DOHH2 (cell line): ENCODE results near the gene HYAL2.

Source experiments
- CTCF ChIP-seq: fragments of 200-600 bp; sonication (generic); IDR thresholded peaks from one replicate; pipeline ENCODE4 v1.5.1; 2014; ENCODE audit warnings: antibody characterized with exemption, mild to moderate bottlenecking, low read depth, low read length; ENCODE audit not compliant: poor library complexity, severe bottlenecking
- EZH2phosphoT487 ChIP-seq: fragments of 200-600 bp; sonication (generic); IDR thresholded peaks from 2 replicates; pipeline ENCODE4 v1.6.1; 2017; ENCODE audit warnings: borderline replicate concordance, mild to moderate bottlenecking, antibody characterized with exemption, low read length, moderate library complexity, mixed read lengths

DNA sequence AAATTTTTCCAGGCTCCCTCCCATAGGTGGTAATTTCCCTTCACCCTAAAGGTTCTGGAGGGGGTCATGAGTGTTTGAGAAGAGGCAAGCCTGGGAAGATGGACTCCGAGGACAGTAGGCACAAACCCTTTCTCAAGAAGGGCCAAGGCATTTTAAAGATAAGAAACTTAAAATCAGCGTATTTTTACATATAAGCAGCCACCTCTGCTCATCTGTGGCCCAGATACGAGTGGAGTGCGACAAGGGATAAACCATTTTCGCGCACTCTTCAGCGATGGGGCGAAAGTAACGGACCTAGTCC, 17.6 kb upstream of the HYAL2 start:
- no peak for TF ChIP-seq CTCF
- TF ChIP-seq EZH2phosphoT487, result no peak
